HG02759 (cell line): ENCODE measurements around the gene GSDMA.

Experiments used
- ATAC-seq: cut with Tn5 transposase; IDR thresholded peaks from one replicate; pipeline ENCODE4 v1.9.1; 2021; ENCODE audit warnings: mild to moderate bottlenecking, moderate library complexity; ENCODE audit not compliant: unreplicated experiment

GSDMA gene

DNA sequence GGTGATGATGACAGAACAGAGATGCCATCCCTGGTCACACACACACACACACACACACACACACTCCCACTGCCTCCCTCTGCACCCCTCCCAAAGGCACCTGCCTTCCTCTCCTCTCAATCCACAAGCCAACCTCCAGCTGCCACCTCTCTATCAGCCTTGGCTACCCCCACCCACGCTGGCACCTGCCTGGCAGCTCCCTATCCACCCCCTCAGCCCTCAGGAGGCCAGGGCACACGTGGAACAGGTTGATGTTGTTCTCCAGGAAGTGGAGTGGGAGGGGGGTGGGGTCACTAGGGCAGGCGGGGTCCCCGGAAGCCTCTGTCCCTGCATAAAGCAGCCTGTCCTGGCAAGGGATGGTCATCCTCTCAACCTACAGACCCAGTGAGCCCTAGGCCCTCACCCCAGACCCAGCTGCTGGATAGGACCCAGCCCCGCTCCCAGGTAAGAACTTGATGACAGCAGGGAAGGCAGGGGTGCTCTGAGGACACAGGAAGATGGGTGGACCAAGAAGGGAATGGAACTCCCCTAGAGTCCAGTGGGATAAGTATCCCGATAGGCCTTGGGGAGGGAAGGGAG is at the start of gene GSDMA:
GSDMA (plus strand) TSS at position 363 of the 579 bp plus-strand sequence. CDS start 2,684 bp downstream, outside the sequence.
- ATAC-seq: no peak

DNA sequence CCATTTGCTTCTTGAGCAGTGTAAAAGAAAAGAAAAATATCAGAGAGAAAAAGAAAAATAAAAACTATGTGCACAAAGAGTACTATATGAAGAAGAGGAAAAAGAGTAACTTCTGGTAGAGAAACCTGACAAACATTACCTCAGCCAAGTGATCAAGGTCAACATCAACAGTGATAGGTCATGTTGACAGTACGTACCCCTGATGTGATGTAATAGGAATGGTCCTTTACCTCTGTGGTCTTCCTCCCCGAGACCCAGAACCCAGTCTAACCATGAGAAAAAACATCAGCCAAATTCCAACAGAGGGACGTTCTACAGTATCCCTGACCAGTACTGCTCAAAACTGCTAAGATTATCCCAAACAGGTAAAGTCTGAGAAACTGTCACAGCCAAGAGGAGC is 48.8 kb upstream of the GSDMA start:
- ATAC-seq: no peak

DNA sequence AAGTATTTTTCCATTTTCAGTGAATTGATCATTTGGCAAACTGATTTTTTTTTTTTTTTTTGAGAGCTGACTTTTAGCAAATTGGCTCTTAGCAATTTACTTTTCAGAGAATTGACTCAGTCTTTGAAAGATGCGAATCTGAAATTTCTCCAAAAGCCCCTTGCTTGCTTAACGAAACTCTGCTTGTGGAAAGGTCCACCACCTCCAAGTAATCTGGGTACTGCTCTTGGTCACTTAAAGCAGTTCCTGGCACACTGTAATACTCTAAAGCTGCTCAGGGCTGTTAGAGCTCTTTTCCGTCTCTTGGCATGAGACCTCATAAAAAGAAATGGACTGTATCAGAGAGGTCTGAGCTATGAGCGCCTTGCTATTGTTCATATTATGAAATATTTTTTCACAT is 47.2 kb upstream of the GSDMA start:
- no peak for ATAC-seq

DNA sequence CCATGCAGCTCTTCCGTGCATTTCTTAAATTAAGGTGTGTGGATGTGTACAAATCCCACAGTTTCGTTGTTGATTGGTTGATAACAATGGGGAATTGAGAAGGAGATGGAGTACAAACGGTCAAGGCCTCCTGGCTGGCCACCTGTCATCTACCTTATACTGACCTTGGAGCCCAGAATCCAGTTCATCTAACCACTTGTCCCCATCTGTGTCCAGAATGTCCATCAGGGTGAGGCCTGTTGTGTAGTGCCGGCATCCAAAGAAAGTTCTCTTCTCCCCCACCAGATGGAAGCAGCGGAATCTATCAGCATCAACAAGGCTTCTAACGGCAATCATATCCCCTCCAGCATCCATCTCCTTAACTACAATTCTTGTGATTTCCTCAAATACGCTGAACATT is 45.9 kb upstream of the GSDMA start:
- ATAC-seq: no peak

- ATAC-seq: no peak
Observed at GRCh38 chr17:39919087-39919683, 43.6 kb upstream of the GSDMA start.

GRCh38 chr17:39920218-39921210 is 42.3 kb upstream of the GSDMA start:
- peak; percentile 44 for ATAC-seq

DNA sequence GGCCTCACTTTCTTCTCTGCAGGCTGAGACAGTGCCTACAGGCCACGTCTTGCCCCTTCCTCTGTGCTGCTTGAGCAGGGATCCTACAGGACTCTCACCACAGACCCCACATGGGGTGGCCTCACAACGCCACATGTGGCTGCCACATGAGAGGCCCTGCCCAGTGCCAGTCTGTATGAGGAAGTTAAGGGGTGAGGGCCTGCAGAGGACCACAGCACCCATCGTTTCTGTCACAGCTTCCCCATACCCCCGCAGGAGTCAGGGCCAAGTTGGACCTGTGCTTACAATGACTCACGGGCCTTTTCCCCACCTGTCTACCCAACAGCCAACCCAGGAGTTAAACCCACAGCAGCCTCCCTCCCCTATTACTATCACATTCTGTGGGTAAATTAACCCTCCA is 41.5 kb upstream of the GSDMA start:
- ATAC-seq: no peak

DNA sequence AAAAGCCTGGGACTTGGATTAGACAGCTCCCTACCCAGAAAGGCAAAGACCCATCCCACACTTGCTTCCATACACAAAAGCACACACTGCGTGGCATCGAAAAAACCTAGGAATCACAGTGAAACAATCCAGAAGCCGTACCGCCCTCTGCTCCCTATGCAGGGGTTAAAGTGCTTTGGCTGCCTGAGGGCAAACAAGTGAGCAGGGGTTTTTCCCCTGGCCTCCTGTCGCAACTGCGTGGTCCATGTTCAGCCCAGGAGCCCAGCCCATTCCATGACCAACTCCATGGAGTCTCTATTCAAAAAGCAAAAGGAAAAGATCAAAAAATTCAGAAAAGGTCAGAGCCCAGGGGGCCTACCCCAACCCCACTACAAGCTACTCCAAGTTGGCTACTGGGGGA is 40.8 kb upstream of the GSDMA start:
- ATAC-seq: no peak

DNA sequence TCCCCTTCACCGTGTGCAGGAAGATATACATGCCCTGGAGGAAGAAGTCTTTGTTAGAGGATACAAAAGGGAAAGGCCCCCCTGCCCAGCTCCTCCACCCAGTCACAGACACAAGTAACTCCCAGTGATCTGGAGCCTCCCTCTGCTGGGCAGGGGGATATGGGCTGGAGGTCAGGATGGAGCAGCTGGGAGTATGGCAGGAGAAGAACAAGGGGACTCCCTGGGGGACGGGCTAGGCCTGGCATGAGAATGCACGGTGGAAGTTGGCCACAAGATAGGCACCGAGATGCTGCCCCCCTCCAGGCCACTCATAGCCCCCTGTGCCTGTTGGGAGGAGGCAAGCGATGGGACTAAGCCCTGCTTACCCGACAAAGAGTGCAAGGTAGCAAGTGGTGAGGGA is 39.6 kb upstream of the GSDMA start:
- no peak for ATAC-seq

DNA sequence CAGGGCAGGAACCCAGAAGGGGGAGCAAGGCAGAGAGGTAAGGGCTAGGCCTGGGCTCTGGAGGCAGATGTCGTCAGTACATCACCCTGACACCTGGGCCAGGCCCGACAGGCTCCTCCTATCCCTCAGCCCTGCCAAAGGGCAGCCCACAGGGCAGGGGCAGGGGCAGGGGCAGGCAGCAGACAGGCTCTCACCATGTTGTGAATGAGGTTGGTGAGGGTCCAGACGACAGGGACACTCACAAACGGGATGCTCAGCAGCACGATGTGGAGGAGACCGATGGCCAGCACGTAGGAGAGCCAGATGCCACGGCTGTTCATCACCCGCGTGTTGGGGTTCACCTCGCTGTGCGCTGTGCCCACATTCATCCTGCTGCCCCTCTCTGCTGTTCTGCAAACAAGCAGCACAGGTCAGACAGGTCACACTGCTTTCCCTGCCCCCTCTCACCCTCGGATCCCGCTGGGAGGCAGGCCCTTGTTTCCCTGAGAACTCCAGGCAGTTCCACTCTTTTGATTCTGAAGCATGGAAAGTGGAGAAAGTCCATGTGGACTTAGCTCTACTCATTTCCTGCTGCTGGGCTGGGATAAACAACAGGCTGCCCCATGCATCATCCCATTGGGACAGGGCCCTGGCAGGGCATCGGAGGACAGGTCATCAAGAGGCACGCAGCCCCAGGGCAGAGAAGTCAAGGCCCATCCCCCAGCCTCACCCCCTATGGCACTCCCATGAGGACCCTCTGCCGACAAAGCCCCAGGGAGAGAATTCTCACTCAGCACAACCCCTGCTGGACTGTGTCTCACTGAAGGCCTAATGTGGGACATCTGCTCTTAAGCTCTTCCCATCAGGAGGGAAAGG is 38.7 kb upstream of the GSDMA start:
- no peak for ATAC-seq

DNA sequence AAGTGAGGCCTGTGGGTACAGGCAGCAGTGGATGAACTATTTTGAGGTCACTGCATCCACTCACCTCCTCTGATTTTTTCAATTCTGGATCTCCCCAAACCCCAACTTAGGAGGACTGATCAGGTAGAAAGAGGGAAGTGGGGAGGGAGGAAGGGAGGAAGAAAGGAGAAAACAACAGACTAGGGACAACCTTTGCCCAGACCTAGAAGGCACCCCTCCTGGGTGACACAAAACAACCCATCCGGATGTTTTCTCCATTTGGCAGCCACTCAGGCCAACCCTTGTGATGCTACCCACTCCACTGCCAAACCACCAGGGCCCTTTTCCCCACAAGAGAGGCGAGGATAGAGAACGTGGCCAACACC is 38.1 kb upstream of the GSDMA start:
- no peak for ATAC-seq

DNA sequence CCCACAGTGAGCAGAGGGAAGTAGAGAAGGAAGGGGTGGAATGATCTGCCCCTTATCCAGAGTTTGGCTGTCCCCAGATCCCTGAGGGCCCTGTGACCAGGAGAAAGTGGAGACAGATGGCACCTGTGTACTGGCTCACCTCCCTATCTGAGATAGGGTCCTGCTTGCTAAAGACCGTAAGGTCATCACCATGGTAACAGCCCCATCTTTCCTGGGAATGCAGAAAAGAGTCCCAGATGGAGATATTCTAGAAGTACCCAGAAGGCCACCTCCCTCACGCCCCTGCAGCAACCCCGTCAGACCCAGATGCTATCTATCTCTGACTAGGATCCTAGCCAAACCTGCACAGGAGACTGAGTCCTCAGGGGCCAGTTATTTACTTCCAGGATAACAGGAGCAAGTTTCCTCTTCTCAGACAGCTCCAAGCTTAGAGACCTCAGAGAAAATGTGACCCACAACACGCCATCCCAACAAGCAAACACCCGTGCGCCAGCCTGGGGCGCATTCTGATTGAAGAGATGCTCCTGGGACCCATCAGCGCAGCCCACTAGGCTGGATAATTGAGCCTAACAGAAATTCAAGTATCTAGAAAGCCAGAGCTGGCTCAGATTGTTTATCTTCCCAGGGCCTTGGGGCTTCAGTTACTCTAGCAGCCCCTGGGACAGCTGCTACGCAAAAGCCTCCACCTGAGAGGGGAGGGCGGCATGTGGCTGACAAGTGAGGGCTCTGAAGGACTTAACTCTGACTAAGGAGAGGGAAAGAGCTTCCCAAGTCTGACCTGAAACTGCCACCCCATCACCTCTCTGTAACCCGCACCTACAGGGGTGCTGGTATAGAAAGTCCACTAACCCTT is 37.3 kb upstream of the GSDMA start:
- ATAC-seq: no peak

GRCh38 chr17:39926135-39926587 is 36.6 kb upstream of the GSDMA start:
- no peak for ATAC-seq

DNA sequence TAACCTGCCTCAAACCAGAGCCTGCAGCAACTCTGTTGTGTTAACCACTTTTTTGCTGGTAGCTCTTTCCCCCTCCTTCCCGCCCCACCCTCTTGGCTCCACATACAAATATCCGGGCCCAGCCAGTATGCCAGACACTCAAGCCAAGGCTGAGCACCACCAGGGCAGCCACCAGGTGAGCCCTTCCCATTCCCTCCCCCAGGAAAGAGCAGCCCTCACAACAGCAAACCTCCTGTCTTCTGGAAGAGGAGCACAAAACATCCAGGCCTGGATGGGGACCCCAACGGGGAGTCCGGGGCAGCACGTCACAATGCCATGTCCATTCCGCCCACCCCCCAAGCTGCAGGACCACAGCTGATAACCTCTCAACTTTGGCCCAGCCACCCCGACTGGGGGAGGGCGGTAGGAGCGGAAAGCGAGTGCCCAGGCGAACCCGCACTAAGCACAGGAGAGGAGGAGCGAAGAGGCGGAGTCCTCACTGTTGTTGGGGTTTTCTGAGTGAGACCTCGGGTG is 36.2 kb upstream of the GSDMA start:
- no peak for ATAC-seq

- ATAC-seq: peak; percentile 86
Observed at GRCh38 chr17:39927101-39927928, 35.5 kb upstream of the GSDMA start, which contains the start of the genes LRRC3C and ORMDL3. LRRC3C (plus strand) TSS chr17:39927732; CDS start chr17:39941524, 13,792 bp downstream. ORMDL3 (minus strand) TSS chr17:39927601; CDS start chr17:39924203, 3,398 bp downstream.

DNA sequence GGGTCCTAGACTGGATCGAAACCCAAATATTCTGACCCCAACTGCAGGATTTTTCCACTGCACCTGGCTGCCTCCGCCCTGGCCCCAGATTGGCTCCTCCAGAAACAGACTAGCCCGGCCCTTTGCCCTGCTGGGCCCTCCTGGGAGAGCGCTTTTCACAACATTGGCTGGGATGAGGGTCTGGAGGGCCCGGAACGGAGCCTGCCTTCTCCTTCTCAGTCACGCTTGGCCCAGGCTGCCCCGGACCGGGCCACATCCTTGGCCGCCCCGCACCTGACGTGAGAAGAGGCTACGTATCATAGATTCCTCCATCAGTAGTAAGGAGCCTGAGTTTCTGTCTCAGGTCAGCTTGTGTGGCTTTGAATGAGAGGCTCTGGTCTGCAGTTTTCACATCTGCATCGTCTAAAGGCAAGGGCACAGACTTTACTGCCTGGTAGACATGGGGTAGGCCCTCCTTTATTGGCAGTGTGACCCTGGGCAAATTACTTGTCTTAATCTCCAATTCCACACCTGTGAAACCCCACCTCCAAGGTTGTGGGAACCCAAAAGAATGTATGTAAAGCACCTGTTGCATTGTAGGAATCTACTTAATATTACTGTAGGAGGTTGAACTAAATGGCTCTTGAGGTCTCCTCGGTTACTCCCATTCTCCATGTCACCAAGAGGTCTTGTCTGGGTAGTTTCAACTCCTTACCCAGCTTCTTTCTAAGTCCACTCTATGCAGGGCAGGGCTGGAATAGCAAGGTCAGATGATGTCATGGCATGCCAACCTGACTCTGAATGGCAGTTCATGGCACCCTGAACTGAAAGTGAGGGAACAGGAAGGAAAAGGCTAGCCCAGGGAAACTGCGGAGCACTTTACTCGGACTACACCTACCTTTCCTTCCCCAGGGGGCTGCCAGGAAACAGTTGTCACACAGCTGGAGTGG is 34.6 kb upstream of the GSDMA start:
- ATAC-seq: no peak

GRCh38 chr17:39928858-39929645 is 33.8 kb upstream of the GSDMA start:
- no peak for ATAC-seq
